SK-N-MC (cell line): ENCODE data around the gene SPDYE11.
A peak's percentile ranks its signal among the peaks of the same experiment; 100 is the strongest.
"Not testable (repeated sequence)": the region's sequence is repeated elsewhere in the genome, so short reads cannot be mapped to it uniquely, and the experiment has no call there.

Source experiments
- DNase-seq: peaks from one replicate; pipeline ENCODE4 v3.0.0-alpha.2; 2011; ENCODE audit warnings: low read depth, low spot score
- H3K27ac ChIP-seq: fragments of 200-600 bp; sonication (generic); 2 replicates; pipeline ENCODE4 v1.5.1; 2016; ENCODE audit warnings: mixed run types
- H3K36me3 ChIP-seq: fragments of 200-600 bp; sonication (generic); 2 replicates; pipeline ENCODE4 v1.6.1; 2017; ENCODE audit warnings: antibody characterized with exemption, low read length, mixed read lengths; ENCODE audit not compliant: insufficient read depth
- H3K4me3 ChIP-seq: fragments of 200-600 bp; sonication (generic); 2 replicates; pipeline ENCODE4 v1.5.1; 2016
- H3K9ac ChIP-seq: fragments of 200-600 bp; sonication (generic); 2 replicates; pipeline ENCODE4 v1.8.0; 2017; ENCODE audit warnings: mixed run types, mixed read lengths; ENCODE audit not compliant: insufficient read length
- H3K9me3 ChIP-seq: fragments of 200-600 bp; sonication (generic); 2 replicates; pipeline ENCODE4 v1.6.1; 2017; ENCODE audit warnings: low read depth, mild to moderate bottlenecking, antibody characterized with exemption, low read length, moderate library complexity, mixed read lengths
- POLR2AphosphoS5 ChIP-seq: IDR thresholded peaks from 2 replicates; pipeline ENCODE4 v1.6.1; 2012; ENCODE audit warnings: mild to moderate bottlenecking, low read depth, low read length, borderline replicate concordance

Gene SPDYE11, protein sequence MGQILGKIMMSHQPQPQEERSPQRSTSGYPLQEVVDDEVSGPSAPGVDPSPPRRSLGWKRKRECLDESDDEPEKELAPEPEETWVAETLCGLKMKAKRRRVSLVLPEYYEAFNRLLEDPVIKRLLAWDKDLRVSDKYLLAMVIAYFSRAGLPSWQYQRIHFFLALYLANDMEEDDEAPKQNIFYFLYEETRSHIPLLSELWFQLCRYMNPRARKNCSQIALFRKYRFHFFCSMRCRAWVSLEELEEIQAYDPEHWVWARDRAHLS

GRCh38 chr7:73057811-73058210 lies at the start of gene SPDYE11:
SPDYE11 (minus strand) TSS chr7:73057911; CDS start chr7:73056111, 1,800 bp downstream.
- H3K36me3 ChIP-seq, H3K27ac ChIP-seq, H3K4me3 ChIP-seq, H3K9ac ChIP-seq, H3K9me3 ChIP-seq, DNase-seq: not testable (repeated sequence)

DNA sequence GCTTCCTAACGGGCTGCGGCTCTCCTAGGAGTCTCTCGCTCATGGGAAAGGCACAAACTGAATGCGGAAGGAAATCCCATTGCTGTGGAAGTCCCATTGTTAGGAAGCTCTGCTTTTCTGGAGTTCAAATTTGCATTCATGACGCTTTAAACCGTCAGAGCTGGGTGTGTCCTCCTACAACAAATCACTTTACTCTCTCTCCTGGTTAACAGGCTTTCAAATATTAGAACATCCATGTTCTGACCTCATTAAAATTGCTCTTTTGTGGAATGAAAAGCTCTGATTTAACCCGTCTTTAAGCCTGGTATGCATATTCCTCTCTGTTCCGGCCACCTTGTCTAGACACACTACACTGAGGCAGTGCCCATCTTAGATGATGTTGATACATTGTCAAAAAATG lies 28.2 kb upstream of the SPDYE11 start, which contains the start of gene SPDYE9:
TSS of gene SPDYE9 (minus strand) at position 101 of the 400 bp plus-strand sequence. CDS start 1,800 bp downstream, outside the sequence.
- not testable (repeated sequence) for H3K9ac ChIP-seq, DNase-seq, H3K27ac ChIP-seq, H3K36me3 ChIP-seq, H3K9me3 ChIP-seq, H3K4me3 ChIP-seq

- H3K36me3 ChIP-seq, H3K4me3 ChIP-seq, DNase-seq, H3K9ac ChIP-seq, H3K27ac ChIP-seq, H3K9me3 ChIP-seq: not testable (repeated sequence)
Observed at GRCh38 chr7:73029666-73030065, 28.0 kb downstream of the SPDYE11 start, which contains the start of gene SPDYE8. SPDYE8 (minus strand) TSS chr7:73029766; CDS start chr7:73027966, 1,800 bp downstream.

DNA sequence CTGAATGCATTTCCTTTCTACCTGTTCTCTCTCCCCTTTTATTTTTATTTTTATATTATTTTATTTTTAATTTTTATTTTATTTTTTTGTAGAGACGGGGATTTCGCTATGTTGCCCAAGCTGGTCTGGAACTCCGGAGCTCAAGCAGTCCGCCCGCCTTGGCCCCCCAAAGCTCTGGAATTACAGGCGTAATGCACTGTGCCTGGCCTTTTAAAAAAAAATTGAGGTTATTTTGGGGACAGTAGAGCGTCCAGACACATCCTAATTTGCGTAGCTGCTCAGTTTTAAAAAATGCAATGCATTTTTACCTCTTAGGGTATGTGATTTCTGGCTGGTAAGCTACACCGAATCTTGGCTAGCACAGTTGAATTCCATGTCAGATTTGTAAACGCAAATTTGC lies 51.2 kb downstream of the SPDYE11 start:
- H3K27ac ChIP-seq = not testable (repeated sequence)

DNA sequence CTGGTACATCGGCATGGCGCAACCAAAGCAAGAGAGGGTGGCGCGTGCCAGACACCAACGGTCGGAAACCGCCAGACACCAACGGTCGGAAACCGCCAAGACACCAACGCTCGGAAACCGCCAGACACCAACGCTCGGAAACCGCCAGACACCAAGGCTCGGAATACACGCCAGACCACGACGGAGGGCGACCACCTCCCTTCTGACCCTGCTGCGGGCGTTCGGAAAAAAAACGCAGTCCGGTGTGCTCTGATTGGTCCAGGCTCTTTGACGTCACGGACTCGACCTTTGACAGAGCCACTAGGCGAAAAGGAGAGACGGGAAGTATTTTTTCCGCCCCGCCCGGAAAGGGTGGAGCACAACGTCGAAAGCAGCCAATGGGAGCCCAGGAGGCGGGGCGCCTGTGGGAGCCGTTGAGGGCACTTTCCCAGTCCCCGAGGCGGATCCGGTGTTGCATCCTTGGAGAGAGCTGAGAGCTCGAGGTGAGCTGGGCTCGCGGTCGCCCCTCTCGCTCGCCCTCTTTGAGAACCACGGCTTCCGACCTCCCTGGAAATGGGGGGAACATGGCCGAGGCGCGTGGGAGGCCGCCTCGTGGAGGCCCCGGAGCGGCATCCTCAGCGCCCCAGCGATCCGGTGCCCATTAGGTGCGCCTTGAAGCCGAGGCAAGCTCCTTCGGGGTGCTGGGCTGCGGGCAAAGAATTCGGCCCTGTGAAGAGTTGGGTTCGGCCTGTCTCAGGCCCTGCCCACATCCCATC lies 51.8 kb downstream of the SPDYE11 start:
- peak overlapping the region; percentile 70 for H3K4me3 ChIP-seq
- TF ChIP-seq POLR2AphosphoS5 = peak; percentile 66
- not testable (repeated sequence) for H3K9me3 ChIP-seq, H3K9ac ChIP-seq, DNase-seq, H3K27ac ChIP-seq, H3K36me3 ChIP-seq

More for the DNA sequence above, 51.2 kb downstream of the SPDYE11 start:
- H3K9me3 ChIP-seq, H3K9ac ChIP-seq, H3K4me3 ChIP-seq, H3K36me3 ChIP-seq, DNase-seq: not testable (repeated sequence)

DNA sequence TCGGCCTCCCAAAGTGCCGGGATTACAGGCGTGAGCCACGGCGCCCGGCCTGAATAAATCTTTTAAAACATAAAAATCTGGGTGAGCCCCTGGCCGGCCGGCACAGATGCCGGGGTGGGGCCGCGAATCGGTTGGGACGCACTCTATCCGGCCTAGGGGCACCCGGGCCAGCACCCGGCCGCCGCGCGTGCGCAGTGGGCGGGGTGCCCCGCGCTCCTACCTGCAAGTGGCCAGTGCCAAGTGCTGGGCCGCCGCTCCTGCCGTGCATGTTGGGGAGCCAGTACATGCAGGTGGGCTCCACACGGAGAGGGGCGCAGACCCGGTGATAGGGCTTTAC lies 52.4 kb downstream of the SPDYE11 start:
- H3K36me3 ChIP-seq, DNase-seq, H3K27ac ChIP-seq, H3K9ac ChIP-seq, H3K9me3 ChIP-seq: not testable (repeated sequence)
- H3K4me3 ChIP-seq = peak overlapping the region; percentile 70

- H3K9ac ChIP-seq, H3K36me3 ChIP-seq, H3K4me3 ChIP-seq, H3K9me3 ChIP-seq, DNase-seq, H3K27ac ChIP-seq: not testable (repeated sequence)
Observed at GRCh38 chr7:72997887-72998468, 59.7 kb downstream of the SPDYE11 start.
